ENCODE results near the gene TXNRD2.

DNA sequence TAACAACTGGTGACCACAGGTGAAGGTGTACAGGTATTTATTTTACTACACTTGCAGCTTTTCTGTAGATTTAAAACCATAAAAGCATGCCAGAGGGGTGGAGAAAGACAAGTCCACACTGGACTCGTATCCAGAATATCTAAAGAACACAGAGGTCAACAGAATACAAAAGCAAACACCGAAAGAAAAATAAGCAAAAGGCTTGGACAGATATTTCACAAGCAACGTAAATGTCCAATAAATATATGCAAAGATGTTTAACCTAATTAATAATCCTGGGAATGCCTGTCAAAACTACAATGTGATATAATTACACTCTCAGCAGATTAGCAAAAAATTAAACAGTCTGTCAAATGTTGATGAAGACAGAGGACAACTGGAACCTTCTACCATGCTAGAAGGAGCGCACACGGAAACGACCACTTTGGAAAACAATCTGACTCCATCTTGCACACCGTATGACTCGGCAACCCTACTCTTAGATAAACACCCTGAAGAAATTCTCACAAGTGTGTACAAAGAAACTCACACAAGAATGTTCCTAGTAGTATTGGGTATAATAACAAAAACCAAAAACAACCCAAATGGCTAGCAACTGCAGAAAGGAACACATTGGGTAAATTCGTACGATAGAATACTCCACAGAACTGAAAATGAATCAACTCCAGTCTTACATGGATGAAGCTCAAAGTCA, 114.1 kb downstream of the TXNRD2 start:
- TF ChIP-seq, protein P1, sequence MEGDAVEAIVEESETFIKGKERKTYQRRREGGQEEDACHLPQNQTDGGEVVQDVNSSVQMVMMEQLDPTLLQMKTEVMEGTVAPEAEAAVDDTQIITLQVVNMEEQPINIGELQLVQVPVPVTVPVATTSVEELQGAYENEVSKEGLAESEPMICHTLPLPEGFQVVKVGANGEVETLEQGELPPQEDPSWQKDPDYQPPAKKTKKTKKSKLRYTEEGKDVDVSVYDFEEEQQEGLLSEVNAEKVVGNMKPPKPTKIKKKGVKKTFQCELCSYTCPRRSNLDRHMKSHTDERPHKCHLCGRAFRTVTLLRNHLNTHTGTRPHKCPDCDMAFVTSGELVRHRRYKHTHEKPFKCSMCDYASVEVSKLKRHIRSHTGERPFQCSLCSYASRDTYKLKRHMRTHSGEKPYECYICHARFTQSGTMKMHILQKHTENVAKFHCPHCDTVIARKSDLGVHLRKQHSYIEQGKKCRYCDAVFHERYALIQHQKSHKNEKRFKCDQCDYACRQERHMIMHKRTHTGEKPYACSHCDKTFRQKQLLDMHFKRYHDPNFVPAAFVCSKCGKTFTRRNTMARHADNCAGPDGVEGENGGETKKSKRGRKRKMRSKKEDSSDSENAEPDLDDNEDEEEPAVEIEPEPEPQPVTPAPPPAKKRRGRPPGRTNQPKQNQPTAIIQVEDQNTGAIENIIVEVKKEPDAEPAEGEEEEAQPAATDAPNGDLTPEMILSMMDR (IDR thresholded peaks at IDR 0.05), result no peak
- TF ChIP-seq EZH2 (IDR thresholded peaks at IDR 0.05; ENCODE audit: borderline replicate concordance, insufficient read depth, low read depth, low read length, poor library complexity, severe bottlenecking), result no peak
